ENCODE measurements around the gene CIB4. TPM values are rescaled to one million over a fixed set of nuclear protein-coding genes. Genes with fewer than 3 reads are reported as not detected.

The CIB4 gene
- total and polyA plus RNA-seq, 2 of the 4 experiments (the other 2 are of a cell fraction): not detected

GRCh38 chr2:26573241-26573925 is 67.8 kb downstream of the CIB4 start:
- Histone ChIP-seq H3K14ac (replicated peaks; ENCODE audit: low read depth, low read length) (no peak overlapping the region), H3K27me3 (ENCODE audit: control insufficient read depth, insufficient read depth, low read length) (peaks cover 60% of the 10 kb centered on the region), H4K8ac (ENCODE audit: low read depth in 2 of 2, low read length in 2 of 2) (no peak overlapping the region), H3K18ac (ENCODE audit: low read depth, low read length) (no peak overlapping the region), H3K4me3 (ENCODE audit: insufficient read depth, low read depth, low read length) (no peak overlapping the region), H3K36me3 (ENCODE audit: control insufficient read depth, insufficient read depth, low read length) (no peaks in the 10 kb centered on the region), H2BK5ac (ENCODE audit: low read depth, low read length, poor library complexity, severe bottlenecking) (no peak overlapping the region), H3K23ac (ENCODE audit: low read depth, low read length) (no peak overlapping the region), H3K4ac (ENCODE audit: low read depth, low read length) (no peak overlapping the region), H2AK9ac (replicated peaks; ENCODE audit: low read depth, low read length, poor library complexity) (no peak overlapping the region), H3K9me3 (ENCODE audit: control insufficient read depth, insufficient read depth, low read length) (no peaks in the 10 kb centered on the region), H4K91ac (ENCODE audit: insufficient read depth, low read depth, low read length) (no peak overlapping the region), H4K5ac (ENCODE audit: low read depth, low read length) (no peak overlapping the region), H2BK20ac (ENCODE audit: low read depth, low read length) (no peak overlapping the region), H2BK15ac (ENCODE audit: low read depth, low read length) (no peak overlapping the region), H3K27ac (ENCODE audit: insufficient read depth, low read length) (no peak overlapping the region), H3K4me1 (ENCODE audit: control insufficient read depth, insufficient read depth, low read length) (no peaks in the 10 kb centered on the region), H4K20me1 (ENCODE audit: insufficient read depth, low read length) (no peaks in the 10 kb centered on the region), H3K56ac (ENCODE audit: extremely low read depth, insufficient read depth, low read length) (no peak overlapping the region), H3K79me1 (ENCODE audit: low read depth in 1 of 2, low read length in 2 of 2) (no peaks in the 10 kb centered on the region), H2BK120ac (ENCODE audit: low read depth, low read length) (no peak overlapping the region), H2AFZ (replicated peaks; ENCODE audit: low read length, poor library complexity) (no peak overlapping the region), H2AK5ac (ENCODE audit: low read depth, low read length) (no peak overlapping the region), H3K9ac (ENCODE audit: low read depth, low read length) (no peak overlapping the region), H3K4me2 (ENCODE audit: low read depth, low read length) (no peak overlapping the region), H3K9me1 (ENCODE audit: insufficient read depth, low read length) (no peaks in the 10 kb centered on the region)
- ChIA-PET CTCF (no interaction called here), POLR2A (ENCODE audit: unreplicated experiment) (no interaction called here)
- intact Hi-C loops (cut with micrococcal nuclease): loop anchor here (10.0 kb wide), 1 partner anchor 329 kb away; the partner anchor contains the start of genes HADHA and HADHB
- DNase-seq (no peak), ATAC-seq (ENCODE audit: low read depth) (no peak)
- TF ChIP-seq RAD21 (IDR thresholded peaks at IDR 0.05; ENCODE audit: low read length): no peak
- no peak for TF ChIP-seq FOS (IDR thresholded peaks at IDR 0.05; ENCODE audit: low read depth, low read length)
- no peak for TF ChIP-seq CTCF (conservative IDR thresholded peaks at IDR 0.05; ENCODE audit: low read depth, low read length)
- no peak for TF ChIP-seq NFE2L2 (IDR thresholded peaks at IDR 0.05; ENCODE audit: low read depth, low read length)
- TF ChIP-seq RCOR1 (IDR thresholded peaks at IDR 0.05; ENCODE audit: insufficient replicate concordance, low read length): no peak
- no peak for TF ChIP-seq RFX5 (IDR thresholded peaks at IDR 0.05; ENCODE audit: low read depth, low read length)
- TF ChIP-seq BHLHE40 (IDR thresholded peaks at IDR 0.05; ENCODE audit: low read depth, low read length): no peak
- TF ChIP-seq ELK1 (IDR thresholded peaks at IDR 0.05; ENCODE audit: borderline replicate concordance, low read depth, low read length): no peak
- TF ChIP-seq MAZ (IDR thresholded peaks at IDR 0.05; ENCODE audit: borderline replicate concordance, low read depth, low read length): no peak
- TF ChIP-seq POLR2A (IDR thresholded peaks at IDR 0.05; ENCODE audit: low read depth, low read length): no peak
- TF ChIP-seq CEBPB (IDR thresholded peaks at IDR 0.05; ENCODE audit: low read depth, low read length): no peak
- TF ChIP-seq CHD1 (IDR thresholded peaks at IDR 0.05; ENCODE audit: low read depth, low read length): no peak
- TF ChIP-seq MXI1 (IDR thresholded peaks at IDR 0.05; ENCODE audit: borderline replicate concordance, low read depth, low read length): no peak
- TF ChIP-seq SMC3 (IDR thresholded peaks at IDR 0.05; ENCODE audit: low read depth, low read length): no peak
- no peak for TF ChIP-seq MAFK (IDR thresholded peaks at IDR 0.05; ENCODE audit: low read depth, low read length)
- WGBS, 2 experiments (ENCODE audit: extremely low coverage in 2 of 2, insufficient read length in 1 of 2): 68% methylated on average over 7 of the region's 17 CpGs; no CpG with 5 or more reads in 1 of the 2 experiments
- dilution Hi-C loops (cut with HindIII; ENCODE audit: low sequenced_read_pairs, unreplicated experiment): no loop called here
- BruUV-seq (replicated peaks): no TSS peak
- in situ Hi-C loops (cut with MboI; ENCODE audit: low sequenced_read_pairs): no loop called here

Data from IMR-90 (cell line).